ENCODE data around the gene MAP3K14. TPM values are rescaled to one million over a fixed set of nuclear protein-coding genes. Genes with fewer than 3 reads are reported as not detected.

MAP3K14 gene
- total RNA-seq, 1 experiment from 2014 or later, result 58.3 TPM

- Histone ChIP-seq H3K27me3 (ENCODE audit: insufficient read depth, low read depth) (no peaks in the 10 kb centered on the region), H2AFZ (no peak overlapping the region), H3F3A (ENCODE audit: insufficient read depth, low read depth) (no peaks in the 10 kb centered on the region; the same call in 1 of the 2 replicates), H3K4me3 (no peak overlapping the region), H3K9me3 (ENCODE audit: insufficient read depth, low read depth) (no peaks in the 10 kb centered on the region; the same call in 1 of the 2 replicates), H4K20me1 (ENCODE audit: insufficient read depth) (no peaks in the 10 kb centered on the region), H3K36me3 (ENCODE audit: low read depth) (no peaks in the 10 kb centered on the region), H3K9me2 (ENCODE audit: insufficient read depth) (no peaks in the 10 kb centered on the region), H3K79me2 (ENCODE audit: low read depth) (no peaks in the 10 kb centered on the region), H3K4me2 (no peak overlapping the region), H3K27ac (no peak overlapping the region), H3K4me1 (replicated peaks; ENCODE audit: insufficient read depth) (peaks cover under 1% of the 10 kb centered on the region; the same call in 1 of the 2 replicates)
- intact Hi-C loops (cut with micrococcal nuclease; ENCODE audit: unreplicated experiment), result no loop called here
- CTCF ChIA-PET, result no interaction called here
- POLR2A ChIA-PET (ENCODE audit: unreplicated experiment), result no interaction called here
- TF ChIP-seq EZH2 (IDR thresholded peaks at IDR 0.05; ENCODE audit: low read depth) (no peak), CTCF (conservative IDR thresholded peaks at IDR 0.05) (no peak)
- DNase-seq, result no peak
- BruUV-seq (replicated peaks), result no TSS peak
Measured at GRCh38 chr17:45363498-45363897, 46.7 kb upstream of the MAP3K14 start.

GRCh38 chr17:45361976-45362375, 45.2 kb upstream of the MAP3K14 start:
- CTCF ChIA-PET, result no interaction called here
- BruUV-seq (replicated peaks), result no TSS peak

GRCh38 chr17:45361451-45361850, 44.6 kb upstream of the MAP3K14 start:
- POLR2A ChIA-PET (ENCODE audit: unreplicated experiment), result interaction anchor here (0.6 kb wide), 1 partner anchor 83 kb away, joined by 3 read pairs; no protein-coding TSS in a partner anchor
- no peaks in the 10 kb centered on the region for H3K4me1 ChIP-seq (replicated peaks; ENCODE audit: insufficient read depth)
- CTCF ChIA-PET, result no interaction called here
- no peak overlapping the region for H3K4me2 ChIP-seq
- no peak overlapping the region for H3K4me3 ChIP-seq
- no peak overlapping the region for H2AFZ ChIP-seq
- H3K79me2 ChIP-seq (ENCODE audit: low read depth), result no peaks in the 10 kb centered on the region
- BruUV-seq (replicated peaks), result no TSS peak
- no peak for DNase-seq
- no peaks in the 10 kb centered on the region for H3K36me3 ChIP-seq (ENCODE audit: low read depth)
- H3F3A ChIP-seq (ENCODE audit: insufficient read depth, low read depth), result no peaks in the 10 kb centered on the region
- H3K9me2 ChIP-seq (ENCODE audit: insufficient read depth), result no peaks in the 10 kb centered on the region
- H3K9me3 ChIP-seq (ENCODE audit: insufficient read depth, low read depth), result no peaks in the 10 kb centered on the region; the same call in 1 of the 2 replicates
- intact Hi-C loops (cut with micrococcal nuclease; ENCODE audit: unreplicated experiment), result no loop called here
- H3K27ac ChIP-seq, result no peak overlapping the region
- H3K27me3 ChIP-seq (ENCODE audit: insufficient read depth, low read depth), result no peaks in the 10 kb centered on the region
- TF ChIP-seq EZH2 (IDR thresholded peaks at IDR 0.05; ENCODE audit: low read depth), result no peak
- no peak for TF ChIP-seq CTCF (conservative IDR thresholded peaks at IDR 0.05)
- H4K20me1 ChIP-seq (ENCODE audit: insufficient read depth), result no peaks in the 10 kb centered on the region

More at GRCh38 chr17:45361976-45362375, 45.2 kb upstream of the MAP3K14 start:
- H3K36me3 ChIP-seq (ENCODE audit: low read depth), result no peaks in the 10 kb centered on the region
- H2AFZ ChIP-seq, result no peak overlapping the region
- POLR2A ChIA-PET (ENCODE audit: unreplicated experiment), result no interaction called here
- no peaks in the 10 kb centered on the region for H3F3A ChIP-seq (ENCODE audit: insufficient read depth, low read depth)
- no peaks in the 10 kb centered on the region for H3K4me1 ChIP-seq (replicated peaks; ENCODE audit: insufficient read depth)
- no peaks in the 10 kb centered on the region for H3K79me2 ChIP-seq (ENCODE audit: low read depth)
- H3K9me2 ChIP-seq (ENCODE audit: insufficient read depth), result no peaks in the 10 kb centered on the region
- DNase-seq, result no peak
- H3K9me3 ChIP-seq (ENCODE audit: insufficient read depth, low read depth), result no peaks in the 10 kb centered on the region; the same call in 1 of the 2 replicates
- H3K4me3 ChIP-seq, result no peak overlapping the region
- H3K4me2 ChIP-seq, result no peak overlapping the region
- TF ChIP-seq EZH2 (IDR thresholded peaks at IDR 0.05; ENCODE audit: low read depth), result no peak
- no peak for TF ChIP-seq CTCF (conservative IDR thresholded peaks at IDR 0.05)
- no peaks in the 10 kb centered on the region for H3K27me3 ChIP-seq (ENCODE audit: insufficient read depth, low read depth)
- no peak overlapping the region for H3K27ac ChIP-seq
- H4K20me1 ChIP-seq (ENCODE audit: insufficient read depth), result no peaks in the 10 kb centered on the region
- intact Hi-C loops (cut with micrococcal nuclease; ENCODE audit: unreplicated experiment), result no loop called here
